K562 (cell line): ENCODE data around the gene KCNQ2. TPM values are rescaled to one million over a fixed set of nuclear protein-coding genes. Genes with fewer than 3 reads are reported as not detected.

Experiments
- ATAC-seq: fragments of 200-7000 bp; cut with Tn5 transposase; 3 replicates; pipeline ENCODE4 v1.9.1; 2020; ENCODE audit warnings: moderate library complexity
- BruUV-seq: library from RNA; stranded (reverse); fragments of 400-500 nt; replicated peaks from 2 replicates; lab custom pipeline; 2021; lab: Mats Ljungman, UMichigan
- CTCF ChIA-PET: fragments of 300-600 bp; formaldehyde crosslinking; extraction: SDS; loops from one replicate; lab custom pipeline; 2021; ENCODE audit warnings: low intra/inter-chr PET ratio; lab: Yijun Ruan, JAX
- POLR2A ChIA-PET: fragments of 300-600, 350-650 bp; sonication (Branson Sonifier 250); formaldehyde crosslinking; extraction: SDS; loops from one replicate; lab custom pipeline; 2021; ENCODE audit warnings: antibody characterized with exemption, inconsistent platforms; lab: Yijun Ruan, JAX
- DNase-seq, 4 experiments: peaks; one replicate each; pipeline versions ENCODE4 v3.0.0 to v3.0.0-alpha.2; 2011 to 2018; ENCODE audit warnings: low spot score in 3 of 4, mixed read lengths in 3 of 4; ENCODE audit errors: extremely low read depth in 1 of 4
- FAIRE-seq: peaks from 2 replicates; lab custom pipeline; 2011; peaks lifted over from hg19 to GRCh38; lab: Jason Lieb, UNC
- H2AFZ ChIP-seq: 2 replicates; pipeline ENCODE4 v1.6.0; 2011; ENCODE audit warnings: low read depth, low read length, control low read depth, inconsistent platforms
- H3K27ac ChIP-seq: fragments of 200-600 bp; 3 replicates; pipeline ENCODE4 v1.8.0; 2011; ENCODE audit warnings: low read depth, mild to moderate bottlenecking, control low read depth, inconsistent platforms, low read length, moderate library complexity, mixed read lengths; ENCODE audit errors: extremely low read depth
- H3K27me3 ChIP-seq, 2 experiments: fragments of 300-600 bp in 1 of 2; 2 replicates in 1 of 2; 3 replicates in 1 of 2; pipeline versions ENCODE4 v1.6.0 to v1.8.0; 2011; ENCODE audit warnings: inconsistent platforms in 2 of 2, low read length in 2 of 2, mild to moderate bottlenecking in 1 of 2, mixed read lengths in 1 of 2, moderate library complexity in 1 of 2; ENCODE audit not compliant: control insufficient read depth in 2 of 2, insufficient read depth in 2 of 2
- H3K36me3 ChIP-seq: fragments of 300-600 bp; 3 replicates; pipeline ENCODE4 v1.8.0; 2011; ENCODE audit warnings: mild to moderate bottlenecking, low read length, inconsistent platforms; ENCODE audit not compliant: control insufficient read depth, insufficient read depth
- H3K4me1 ChIP-seq, 2 experiments: fragments of 200-600 bp in 1 of 2; replicated peaks in 1 of 2; 2 replicates in 1 of 2; 3 replicates in 1 of 2; pipeline versions ENCODE4 v1.5.1 to v1.8.0; 2011; ENCODE audit warnings: inconsistent platforms in 2 of 2, low read length in 2 of 2, mild to moderate bottlenecking in 1 of 2, mixed read lengths in 1 of 2, moderate library complexity in 1 of 2; ENCODE audit not compliant: control insufficient read depth in 2 of 2, insufficient read depth in 2 of 2
- H3K4me2 ChIP-seq: 2 replicates; pipeline ENCODE4 v1.6.1; 2011; ENCODE audit warnings: low read length, control low read depth, inconsistent platforms, mixed read lengths; ENCODE audit not compliant: insufficient read depth
- H3K4me3 ChIP-seq: fragments of 200-600 bp; sonication (generic), shearing (Covaris generic); 2 replicates; pipeline ENCODE4 v1.5.1; 2016; ENCODE audit warnings: control low read depth, inconsistent platforms
- H3K79me2 ChIP-seq: fragments of 200-600 bp; 3 replicates; pipeline ENCODE4 v1.8.0; 2011; ENCODE audit warnings: low read length, inconsistent platforms; ENCODE audit not compliant: control insufficient read depth, insufficient read depth
- H3K9ac ChIP-seq, 2 experiments: 2 replicates each; pipeline versions ENCODE4 v1.6.0 to v1.6.1; 2011; ENCODE audit warnings: low read depth in 2 of 2, low read length in 2 of 2, control low read depth in 1 of 2, inconsistent platforms in 1 of 2, mild to moderate bottlenecking in 1 of 2, mixed read lengths in 1 of 2; ENCODE audit not compliant: insufficient read depth in 1 of 2
- H3K9me1 ChIP-seq: one replicate; pipeline ENCODE4 v1.6.0; 2011; ENCODE audit warnings: inconsistent platforms, mild to moderate bottlenecking, low read length, moderate library complexity; ENCODE audit not compliant: control insufficient read depth, insufficient read depth
- H3K9me3 ChIP-seq: replicated peaks from 2 replicates; pipeline ENCODE4 v1.5.1; 2011; ENCODE audit warnings: low read depth, low read length, inconsistent platforms; ENCODE audit not compliant: control insufficient read depth, insufficient read depth
- H4K20me1 ChIP-seq: replicated peaks from 2 replicates; pipeline ENCODE4 v1.6.1; 2011; ENCODE audit warnings: low read length, inconsistent platforms, mixed read lengths; ENCODE audit not compliant: control insufficient read depth, insufficient read depth
- DLX4 ChIP-seq: fragments of 250-450 bp; sonication (Bioruptor Pico); IDR thresholded peaks from 2 replicates; pipeline ENCODE4 v1.6.1; 2021; ENCODE audit warnings: mild to moderate bottlenecking
- ERF ChIP-seq: fragments of 450-650 bp; formaldehyde crosslinking; IDR thresholded peaks from 2 replicates; pipeline ENCODE4 v1.4.0; 2020; ENCODE audit warnings: mild to moderate bottlenecking, mixed read lengths
- KDM2B ChIP-seq: fragments of 250-450 bp; sonication (Bioruptor Pico); IDR thresholded peaks from 2 replicates; pipeline ENCODE4 v1.8.0; 2021; ENCODE audit warnings: mild to moderate bottlenecking, moderate library complexity
- MCM7 ChIP-seq, 2 experiments: fragments of 450-650 bp; IDR thresholded peaks; 2 replicates each; pipeline ENCODE4 v1.6.1; 2016 to 2018
- NFIC ChIP-seq: fragments of 450-650 bp; IDR thresholded peaks from 2 replicates; pipeline ENCODE4 v1.6.1; 2017; ENCODE audit warnings: mild to moderate bottlenecking, inconsistent platforms
- RERE ChIP-seq: sonication (generic); formaldehyde crosslinking; IDR thresholded peaks from 2 replicates; pipeline ENCODE4 v1.8.0; 2023; ENCODE audit warnings: missing genetic modification reagents, mild to moderate bottlenecking, borderline replicate concordance
- SP2 ChIP-seq: IDR thresholded peaks from 2 replicates; pipeline ENCODE4 v1.6.1; 2011; ENCODE audit warnings: mild to moderate bottlenecking, low read depth, low read length, moderate library complexity; ENCODE audit not compliant: poor library complexity, severe bottlenecking; ENCODE audit errors: extremely low read depth
- USF1 ChIP-seq: sonication (generic); formaldehyde crosslinking; IDR thresholded peaks from 2 replicates; pipeline ENCODE4 v1.9.0; 2022; ENCODE audit warnings: mild to moderate bottlenecking, missing genetic modification reagents
- ZBED1 ChIP-seq: IDR thresholded peaks from 2 replicates; pipeline ENCODE4 v1.6.1; 2014
- ZBTB26 ChIP-seq: fragments of 450-650 bp; formaldehyde crosslinking; IDR thresholded peaks from 2 replicates; pipeline ENCODE4 v1.4.0; 2022; ENCODE audit warnings: missing genetic modification characterization
- ZNF133 ChIP-seq: fragments of 250-450 bp; sonication (Bioruptor Pico); IDR thresholded peaks from 2 replicates; pipeline ENCODE4 v1.4.0; 2020; ENCODE audit warnings: mild to moderate bottlenecking
- ZNF644 ChIP-seq: fragments of 200-800 bp; sonication (Bioruptor generic); IDR thresholded peaks from 2 replicates; pipeline ENCODE4 v1.6.1; 2016; ENCODE audit warnings: low read depth, missing genetic modification characterization, missing compliant biosample characterization
- WGBS: fragments of 100-300 bp; shearing (Covaris generic); methylation state at CpG from one replicate; pipeline ENCODE4 v1.1.6; 2016; ENCODE audit warnings: low coverage, mixed read lengths; ENCODE audit not compliant: insufficient coverage; ENCODE audit errors: missing lambda C conversion rate; 5-methylcytosine and 5-hydroxymethylcytosine counted together
- in situ Hi-C: fragments of 300-500 bp; cut with MboI; formaldehyde crosslinking; loops from 4 replicates; pipeline ENCODE4 v1.15.0; 2018; ENCODE audit warnings: inconsistent platforms, mixed read lengths
- intact Hi-C: fragments of 100-400 bp; cut with micrococcal nuclease; formaldehyde crosslinking; loops from 2 replicates; pipeline ENCODE4 v1.14.2; 2022
- polyA plus RNA-seq, 8 experiments: library from polyadenylated mRNA; depleted of rRNA in 4 of 8; stranded (reverse) in 5 of 8; unstranded in 3 of 8; fragments of >200 nt; fragmentation: Nextera tagmentation in 2 of 8; fragmentation: Illumina TruSeq in 1 of 8; extraction: Ambion mirVana in 2 of 8; extraction: Trizol in 1 of 8; gene quantifications; 2 replicates each; pipeline versions ENCODE4 v1.2.1 to v1.2.3, GENCODE V29; 2011 to 2014; ENCODE audit warnings: inconsistent platforms in 1 of 8, missing spikeins in 1 of 8
- total RNA-seq, 7 experiments: library from RNA; depleted of rRNA in 6 of 7; stranded (reverse); fragments of >200 nt in 6 of 7; fragmentation: Illumina TruSeq in 2 of 7; extraction: Trizol in 2 of 7; gene quantifications; 2 replicates each; pipeline versions ENCODE4 v1.2.1 to v1.2.3, GENCODE V29; 2011 to 2021; ENCODE audit warnings: low replicate concordance in 1 of 7

The KCNQ2 gene
- total and polyA plus RNA-seq, 9 of the 15 experiments (the other 6 are each of a cell fraction or from before 2014, with no cell fraction given): 0.13 to 0.16 TPM; not detected in 7

- TF ChIP-seq KDM2B (CRISPR knock-in tag): no peak
These were observed 115.2 kb downstream of the KCNQ2 start (continued) for GRCh38 chr20:63356931-63357879.

- ATAC-seq (no peak), DNase-seq (no peak), FAIRE-seq (no peak)
- no TSS peak for BruUV-seq
- H3K4me3 ChIP-seq: no peak overlapping the region
- no peak overlapping the region for H3K9ac ChIP-seq
- H3K79me2 ChIP-seq: no peaks in the 10 kb centered on the region
- peaks cover 0 to 10% of the 10 kb centered on the region in 2 experiments; a peak in 2 of 5 replicates for H3K4me1 ChIP-seq
- ChIA-PET POLR2A (no interaction called here), CTCF (no interaction called here)
- no peak overlapping the region for H3K27ac ChIP-seq
- H3K9me1 ChIP-seq: no peaks in the 10 kb centered on the region
- intact Hi-C loops: no loop called here
- no peak overlapping the region for H2AFZ ChIP-seq
- no peaks in the 10 kb centered on the region for H3K9me3 ChIP-seq
- no peak overlapping the region for H3K4me2 ChIP-seq
- WGBS: 4% methylated on average over 7 of the region's 8 CpGs
- in situ Hi-C loops: no loop called here
- H3K36me3 ChIP-seq: no peaks in the 10 kb centered on the region
- H4K20me1 ChIP-seq: no peaks in the 10 kb centered on the region
- peaks cover 0 to 13% of the 10 kb centered on the region in 2 experiments; a peak in 3 of 5 replicates for H3K27me3 ChIP-seq
- TF ChIP-seq ZBTB26: no peak
- TF ChIP-seq NFIC: no peak
- no peak for TF ChIP-seq ERF (CRISPR knock-in tag)
- no peak for TF ChIP-seq ZNF133 (CRISPR knock-in tag)
- no peak for TF ChIP-seq DLX4 (CRISPR knock-in tag)
- no peak for TF ChIP-seq MCM7 (IDR thresholded peaks at IDR 0.05)
- no peak for TF ChIP-seq SP2
- no peak for TF ChIP-seq ZNF644 (tag)
- no peak for TF ChIP-seq RERE (CRISPR knock-in tag)
- TF ChIP-seq USF1 (CRISPR knock-in tag): no peak
- TF ChIP-seq ZBED1: no peak
These were observed 115.9 kb downstream of the KCNQ2 start for GRCh38 chr20:63356511-63356910.
